Stomach (tissue), 9 donors: Measurements from ENCODE around the gene TMEM52B. TPM values are rescaled to one million over a fixed set of nuclear protein-coding genes. Genes with fewer than 3 reads are reported as not detected.
"Not testable (repeated sequence)": the region's sequence is repeated elsewhere in the genome, so short reads cannot be mapped to it uniquely, and the experiment has no call there.

Experiments used
- DNase-seq, 2 donors: peaks; one replicate each; pipeline versions ENCODE4 v3.0.0 to v3.0.0-alpha.2; 2013 to 2019
- H3K27ac ChIP-seq, 5 donors: fragments of 200-600 bp in 4 of 5; sonication (generic) in 4 of 5; one replicate each; pipeline ENCODE4 v1.5.1; 2013 to 2019; ENCODE audit warnings: mild to moderate bottlenecking in 1 of 5, moderate library complexity in 1 of 5
- H3K27me3 ChIP-seq, 3 donors: fragments of 200-600 bp; sonication (generic); one replicate each; pipeline ENCODE4 v1.5.1; 2017 to 2019; ENCODE audit warnings: mixed run types in 1 of 3
- H3K36me3 ChIP-seq, 4 donors: fragments of 200-600 bp; sonication (generic); 1 replicate in 3 of 4; 2 replicates in 1 of 4; pipeline ENCODE4 v1.5.1; 2016 to 2019
- H3K4me1 ChIP-seq, 4 donors: fragments of 200-600 bp; sonication (generic); one replicate each; pipeline ENCODE4 v1.5.1; 2016 to 2019
- H3K4me3 ChIP-seq, 4 donors: fragments of 200-600 bp; sonication (generic) in 3 of 4; one replicate each; pipeline ENCODE4 v1.5.1; 2016 to 2019; ENCODE audit warnings: mild to moderate bottlenecking in 1 of 4
- H3K9me3 ChIP-seq, 4 donors: fragments of 200-600 bp; sonication (generic); one replicate each; pipeline ENCODE4 v1.5.1; 2016 to 2019
- EP300 ChIP-seq: sonication (generic); formaldehyde crosslinking; IDR thresholded peaks from one replicate; pipeline ENCODE4 v1.6.1; 2017; ENCODE audit warnings: antibody characterized with exemption
- POLR2A ChIP-seq, 4 donors: fragments of 450-650 bp; IDR thresholded peaks; one replicate each; pipeline ENCODE4 v1.6.1; 2016; ENCODE audit warnings: antibody characterized with exemption in 4 of 4, control low read depth in 2 of 4, mild to moderate bottlenecking in 1 of 4, moderate library complexity in 1 of 4
- POLR2AphosphoS5 ChIP-seq, 3 donors: sonication (generic); formaldehyde crosslinking; IDR thresholded peaks; one replicate each; pipeline ENCODE4 v1.6.1; 2016; ENCODE audit warnings: antibody characterized with exemption in 3 of 3
- WGBS, 5 donors: extraction: QIAGEN DNeasy Blood & Tissue Kit in 3 of 5; methylation state at CpG; one replicate each; pipeline versions ENCODE4 v1.1.5 to v1.1.7; 2013 to 2018; 5-methylcytosine and 5-hydroxymethylcytosine counted together
- intact Hi-C: fragments of 100-400 bp; cut with DNase I; formaldehyde crosslinking; loops from one replicate; pipeline ENCODE4 v1.15.1; 2023; ENCODE audit warnings: low total_unique reads
- polyA plus RNA-seq, 3 donors: library from polyadenylated mRNA; stranded (reverse); fragments of 200-250 nt; gene quantifications; one replicate each; pipeline ENCODE4 v1.2.3, GENCODE V29; 2013
- total RNA-seq, 5 donors: library from RNA; depleted of rRNA; stranded (reverse); fragments of >200 nt; gene quantifications; one replicate each; pipeline versions ENCODE4 v1.1.0 to v1.2.3, GENCODE V29; 2014 to 2016
- TF ChIP-seq, protein P1 (sequence below), 7 experiments: fragments of 450-650 bp in 4 of 7; fragments of 200-600 bp in 3 of 7; sonication (generic) in 3 of 7; IDR thresholded peaks; one replicate each; pipeline ENCODE4 v1.5.1; 2016 to 2019; ENCODE audit warnings: antibody characterized with exemption in 7 of 7, control low read depth in 2 of 7, mild to moderate bottlenecking in 1 of 7
- donor health status: healthy with polysubstance abuse.
- donor health status: Bipolar disorder and iron deficiency.
- donor health status: healthy.

Gene TMEM52B
- total and polyA plus RNA-seq, 8 donors = 0.14 to 1.4 (median 0.60) TPM; not detected in 4

DNA sequence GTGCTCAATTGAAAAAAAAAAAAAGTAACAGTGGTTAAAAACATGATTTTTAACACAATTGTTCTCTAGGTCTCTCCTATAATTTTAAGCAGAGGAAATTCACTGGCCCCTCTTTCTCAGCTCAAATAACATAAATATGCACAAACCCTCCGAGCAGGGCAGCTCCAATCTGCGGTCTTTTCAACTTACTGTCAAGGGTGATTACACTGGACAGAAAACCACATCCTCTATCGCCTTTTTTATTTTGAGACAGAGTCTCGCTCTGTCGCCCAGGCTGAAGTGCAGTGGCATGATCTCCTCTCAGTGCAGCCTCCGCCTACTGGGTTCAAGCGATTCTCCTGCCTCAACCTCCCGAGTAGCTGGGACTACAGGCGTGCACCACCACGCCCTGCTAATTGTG is 17.4 kb downstream of the TMEM52B start:
- H3K4me1 ChIP-seq = no peaks in the 10 kb centered on the region
- intact Hi-C loops = no loop called here
- H3K27ac ChIP-seq = no peak overlapping the region
- TF ChIP-seq EP300 = no peak
- TF ChIP-seq POLR2AphosphoS5 (IDR thresholded peaks at IDR 0.05) = no peak
- TF ChIP-seq POLR2A (IDR thresholded peaks at IDR 0.05) = no peak
- TF ChIP-seq, protein P1, sequence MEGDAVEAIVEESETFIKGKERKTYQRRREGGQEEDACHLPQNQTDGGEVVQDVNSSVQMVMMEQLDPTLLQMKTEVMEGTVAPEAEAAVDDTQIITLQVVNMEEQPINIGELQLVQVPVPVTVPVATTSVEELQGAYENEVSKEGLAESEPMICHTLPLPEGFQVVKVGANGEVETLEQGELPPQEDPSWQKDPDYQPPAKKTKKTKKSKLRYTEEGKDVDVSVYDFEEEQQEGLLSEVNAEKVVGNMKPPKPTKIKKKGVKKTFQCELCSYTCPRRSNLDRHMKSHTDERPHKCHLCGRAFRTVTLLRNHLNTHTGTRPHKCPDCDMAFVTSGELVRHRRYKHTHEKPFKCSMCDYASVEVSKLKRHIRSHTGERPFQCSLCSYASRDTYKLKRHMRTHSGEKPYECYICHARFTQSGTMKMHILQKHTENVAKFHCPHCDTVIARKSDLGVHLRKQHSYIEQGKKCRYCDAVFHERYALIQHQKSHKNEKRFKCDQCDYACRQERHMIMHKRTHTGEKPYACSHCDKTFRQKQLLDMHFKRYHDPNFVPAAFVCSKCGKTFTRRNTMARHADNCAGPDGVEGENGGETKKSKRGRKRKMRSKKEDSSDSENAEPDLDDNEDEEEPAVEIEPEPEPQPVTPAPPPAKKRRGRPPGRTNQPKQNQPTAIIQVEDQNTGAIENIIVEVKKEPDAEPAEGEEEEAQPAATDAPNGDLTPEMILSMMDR (IDR thresholded peaks at IDR 0.05) = no peak
- DNase-seq = no peak
- 74 to 84% (median 82%) methylated on average over 8 to 10 of the region's 10 CpGs for WGBS, 5 donors
- no peak overlapping the region for H3K4me3 ChIP-seq
- no peaks in the 10 kb centered on the region for H3K9me3 ChIP-seq
- H3K27me3 ChIP-seq = no peaks in the 10 kb centered on the region
- H3K36me3 ChIP-seq = no peaks in the 10 kb centered on the region

DNA sequence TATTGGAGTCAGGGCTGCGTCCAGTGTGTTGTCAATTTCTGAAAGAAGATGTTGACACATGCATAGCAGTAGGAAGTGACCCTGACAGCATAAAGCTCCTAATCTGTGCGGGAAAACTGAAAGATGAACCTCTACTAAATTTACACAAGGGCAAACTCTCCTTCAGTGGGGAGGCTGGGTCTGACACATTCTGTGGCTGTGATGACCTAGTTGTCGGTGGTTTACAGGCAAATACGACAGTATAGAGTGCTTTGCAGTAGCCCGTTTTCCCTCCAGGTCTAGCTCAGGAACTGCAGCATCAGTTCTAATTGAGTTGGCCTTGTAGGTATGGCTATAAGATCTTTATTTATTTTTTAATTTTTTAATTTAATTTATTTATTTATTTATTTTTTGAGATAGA is 19.0 kb downstream of the TMEM52B start:
- no peak for DNase-seq
- Histone ChIP-seq H3K36me3 (no peaks in the 10 kb centered on the region), H3K27ac (no peak overlapping the region), H3K4me3 (no peak overlapping the region), H3K4me1 (no peaks in the 10 kb centered on the region), H3K9me3 (no peaks in the 10 kb centered on the region), H3K27me3 (no peaks in the 10 kb centered on the region)
- TF ChIP-seq, protein P1 (IDR thresholded peaks at IDR 0.05) = no peak
- TF ChIP-seq POLR2AphosphoS5 (IDR thresholded peaks at IDR 0.05) = no peak
- TF ChIP-seq POLR2A (IDR thresholded peaks at IDR 0.05) = no peak
- no peak for TF ChIP-seq EP300
- intact Hi-C loops = no loop called here
- WGBS, 5 donors = 70 to 92% (median 83%) methylated on average over 5 of the region's 5 CpGs

DNA sequence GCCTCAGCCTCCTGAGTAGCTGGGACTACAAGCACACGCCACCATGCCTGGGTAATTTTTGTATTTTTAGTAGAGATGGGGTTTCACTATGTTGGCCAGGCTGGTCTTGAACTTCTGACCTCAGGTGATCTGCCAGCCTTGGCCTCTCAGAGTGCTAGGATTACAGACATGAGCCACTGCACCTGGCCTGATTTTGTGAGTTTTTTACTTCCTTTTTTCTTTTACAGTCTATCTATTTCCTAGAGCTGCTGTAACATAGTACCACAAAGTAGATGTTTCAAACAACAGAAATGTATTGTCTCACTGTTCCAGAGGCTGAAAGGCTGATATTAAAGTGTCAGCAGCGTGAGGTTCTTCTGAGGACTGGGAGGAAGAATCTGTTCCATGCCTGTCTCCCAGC is 25.7 kb downstream of the TMEM52B start:
- DNase-seq, H3K27ac ChIP-seq, H3K4me1 ChIP-seq, H3K4me3 ChIP-seq, H3K36me3 ChIP-seq, H3K9me3 ChIP-seq, intact Hi-C loops, H3K27me3 ChIP-seq: not testable (repeated sequence)
- WGBS, 5 donors = 81 to 95% (median 90%) methylated on average over 2 of the region's 2 CpGs

DNA sequence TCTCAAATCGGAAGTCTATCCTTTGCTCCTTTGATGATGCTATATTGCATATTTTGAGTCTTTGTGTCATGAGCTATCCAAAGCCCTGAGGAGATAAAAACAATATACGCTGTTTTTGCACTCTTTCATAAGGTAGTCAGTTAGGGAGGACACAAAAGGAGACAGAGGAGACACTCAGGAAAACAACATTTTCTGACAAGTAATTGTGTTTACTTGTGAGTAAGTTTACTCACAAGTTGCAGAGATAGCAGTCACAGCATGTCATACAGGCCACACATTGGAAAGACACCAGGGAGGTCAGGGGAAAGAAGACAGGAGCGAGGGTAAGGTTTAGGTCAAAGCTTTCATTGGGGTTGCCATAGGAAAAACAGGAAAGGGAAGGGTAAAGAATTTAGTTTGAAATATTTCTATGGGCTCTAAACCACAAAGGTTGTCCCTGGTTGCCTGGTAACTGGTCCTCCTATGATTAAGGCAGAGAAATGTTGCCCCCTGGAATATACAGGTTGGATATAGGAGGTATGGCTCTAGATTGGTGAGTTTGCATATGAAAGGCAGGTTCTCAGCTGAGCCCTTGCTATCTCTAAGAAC is 26.5 kb downstream of the TMEM52B start:
- TF ChIP-seq, protein P1 (IDR thresholded peaks at IDR 0.05) = no peak
- TF ChIP-seq POLR2AphosphoS5 (IDR thresholded peaks at IDR 0.05) (no peak), EP300 (no peak)
- intact Hi-C loops = no loop called here
- WGBS, 5 donors = 75 to 90% (median 86%) methylated on average over 3 of the region's 3 CpGs

DNA sequence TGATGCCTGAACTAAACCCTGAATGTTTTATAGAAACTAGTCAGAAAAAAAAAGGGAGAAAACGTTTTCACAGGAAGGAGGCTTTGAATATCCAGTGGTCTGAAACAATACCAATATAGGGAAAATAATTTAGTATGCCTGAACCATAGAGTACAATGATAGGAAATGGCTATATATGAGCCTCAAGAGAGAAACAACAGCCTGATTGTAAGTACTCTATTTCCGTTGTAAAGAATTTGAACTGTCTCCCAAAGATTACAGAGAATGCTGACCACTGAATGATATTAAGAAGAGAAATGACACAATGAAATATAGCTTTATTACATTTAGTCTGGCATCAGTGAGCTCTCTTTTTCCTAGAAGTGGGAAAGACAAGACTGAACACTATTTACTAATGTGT is 28.3 kb downstream of the TMEM52B start:
- 33 to 44% (median 36%) methylated on average over 2 of the region's 2 CpGs for WGBS, 5 donors
- H3K9me3 ChIP-seq = no peaks in the 10 kb centered on the region
- TF ChIP-seq EP300 (no peak), POLR2A (IDR thresholded peaks at IDR 0.05) (no peak), POLR2AphosphoS5 (IDR thresholded peaks at IDR 0.05) (no peak)
- TF ChIP-seq, protein P1 (IDR thresholded peaks at IDR 0.05) = no peak
- peaks cover 0 to 5% (median 2%) of the 10 kb centered on the region in 4 donors for H3K4me1 ChIP-seq
- no peak overlapping the region for H3K4me3 ChIP-seq
- no peaks in the 10 kb centered on the region for H3K36me3 ChIP-seq
- DNase-seq = no peak
- H3K27ac ChIP-seq = no peak overlapping the region
- intact Hi-C loops = no loop called here
- no peaks in the 10 kb centered on the region for H3K27me3 ChIP-seq

More for the DNA sequence above, 26.5 kb downstream of the TMEM52B start:
- H3K27ac ChIP-seq = no peak overlapping the region
- DNase-seq = no peak
- H3K36me3 ChIP-seq = no peaks in the 10 kb centered on the region
- H3K4me1 ChIP-seq = no peaks in the 10 kb centered on the region
- no peaks in the 10 kb centered on the region for H3K27me3 ChIP-seq
- H3K4me3 ChIP-seq = no peak overlapping the region
- no peaks in the 10 kb centered on the region for H3K9me3 ChIP-seq
